CD4-positive, alpha-beta T cell treated with Interleukin-21 for 1 hour (primary cell): ENCODE data around the gene KIF1B.
"Not testable (repeated sequence)": the region's sequence is repeated elsewhere in the genome, so short reads cannot be mapped to it uniquely, and the experiment has no call there.

Experiments
- DNase-seq: peaks from one replicate; pipeline ENCODE4 v3.0.0-alpha.2; 2020

KIF1B gene

GRCh38 chr1:10236405-10237156 lies 26.2 kb downstream of the KIF1B start:
- DNase-seq: no peak

- no peak for DNase-seq
Observed at GRCh38 chr1:10237157-10237539, 26.8 kb downstream of the KIF1B start.

GRCh38 chr1:10242135-10242534 lies 31.8 kb downstream of the KIF1B start:
- DNase-seq: no peak

GRCh38 chr1:10242811-10243210 lies 32.4 kb downstream of the KIF1B start:
- DNase-seq: peak; percentile 2

- no peak for DNase-seq
Observed at GRCh38 chr1:10245674-10246073, 35.3 kb downstream of the KIF1B start.

GRCh38 chr1:10249808-10250457 lies 39.6 kb downstream of the KIF1B start:
- no peak for DNase-seq

GRCh38 chr1:10250663-10251062 lies 40.3 kb downstream of the KIF1B start:
- DNase-seq: no peak

GRCh38 chr1:10251325-10252108 lies 41.1 kb downstream of the KIF1B start:
- not testable (repeated sequence) for DNase-seq

- no peak for DNase-seq
Observed at GRCh38 chr1:10252508-10252907, 42.1 kb downstream of the KIF1B start.

GRCh38 chr1:10253149-10253548 lies 42.8 kb downstream of the KIF1B start:
- DNase-seq: no peak

- no peak for DNase-seq
Observed at GRCh38 chr1:10253755-10254154, 43.4 kb downstream of the KIF1B start.

- no peak for DNase-seq
Observed at GRCh38 chr1:10257851-10258250, 47.5 kb downstream of the KIF1B start.

- DNase-seq: not testable (repeated sequence)
Observed at GRCh38 chr1:10259547-10259946, 49.2 kb downstream of the KIF1B start.

GRCh38 chr1:10263450-10264082 lies 53.2 kb downstream of the KIF1B start:
- no peak for DNase-seq

GRCh38 chr1:10265027-10265426 lies 54.7 kb downstream of the KIF1B start:
- DNase-seq: no peak

- DNase-seq: no peak
Observed at GRCh38 chr1:10265900-10266299, 55.5 kb downstream of the KIF1B start.

GRCh38 chr1:10267319-10267718 lies 56.9 kb downstream of the KIF1B start:
- no peak for DNase-seq

- DNase-seq: no peak
Observed at GRCh38 chr1:10267921-10268320, 57.6 kb downstream of the KIF1B start.

- no peak for DNase-seq
Observed at GRCh38 chr1:10271090-10271489, 60.7 kb downstream of the KIF1B start.

GRCh38 chr1:10271869-10272268 lies 61.5 kb downstream of the KIF1B start:
- DNase-seq: no peak

- DNase-seq: no peak
Observed at GRCh38 chr1:10272274-10272673, 61.9 kb downstream of the KIF1B start.

- no peak for DNase-seq
Observed at GRCh38 chr1:10278880-10279279, 68.5 kb downstream of the KIF1B start.
